Measurements from ENCODE around the gene GPHA2.

The GPHA2 gene

DNA sequence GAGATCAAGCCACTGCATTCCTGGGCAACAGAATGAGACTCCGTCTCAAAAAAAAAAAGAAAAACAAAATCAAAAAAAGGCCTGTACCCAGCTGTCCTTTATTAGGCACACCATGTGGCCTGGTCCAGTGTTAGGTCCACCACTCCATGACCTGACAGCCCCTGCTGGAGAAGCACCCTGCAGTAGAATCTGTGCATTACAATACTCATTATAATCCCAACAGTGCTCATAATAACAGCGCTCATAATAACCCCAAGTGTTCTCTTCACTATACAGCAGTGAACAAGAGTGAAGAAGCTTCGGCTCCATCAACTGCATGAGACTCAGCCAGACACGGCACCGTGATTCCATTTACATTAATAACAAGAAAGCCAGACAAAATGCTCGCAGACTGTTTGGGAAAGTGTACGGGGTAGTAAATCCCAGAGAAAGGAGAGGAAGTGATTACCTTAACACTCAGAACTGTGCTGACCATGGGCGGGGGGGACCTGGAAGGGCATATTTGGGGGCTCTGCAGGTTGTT, 48.4 kb downstream of the GPHA2 start:
- TF ChIP-seq, protein P1, sequence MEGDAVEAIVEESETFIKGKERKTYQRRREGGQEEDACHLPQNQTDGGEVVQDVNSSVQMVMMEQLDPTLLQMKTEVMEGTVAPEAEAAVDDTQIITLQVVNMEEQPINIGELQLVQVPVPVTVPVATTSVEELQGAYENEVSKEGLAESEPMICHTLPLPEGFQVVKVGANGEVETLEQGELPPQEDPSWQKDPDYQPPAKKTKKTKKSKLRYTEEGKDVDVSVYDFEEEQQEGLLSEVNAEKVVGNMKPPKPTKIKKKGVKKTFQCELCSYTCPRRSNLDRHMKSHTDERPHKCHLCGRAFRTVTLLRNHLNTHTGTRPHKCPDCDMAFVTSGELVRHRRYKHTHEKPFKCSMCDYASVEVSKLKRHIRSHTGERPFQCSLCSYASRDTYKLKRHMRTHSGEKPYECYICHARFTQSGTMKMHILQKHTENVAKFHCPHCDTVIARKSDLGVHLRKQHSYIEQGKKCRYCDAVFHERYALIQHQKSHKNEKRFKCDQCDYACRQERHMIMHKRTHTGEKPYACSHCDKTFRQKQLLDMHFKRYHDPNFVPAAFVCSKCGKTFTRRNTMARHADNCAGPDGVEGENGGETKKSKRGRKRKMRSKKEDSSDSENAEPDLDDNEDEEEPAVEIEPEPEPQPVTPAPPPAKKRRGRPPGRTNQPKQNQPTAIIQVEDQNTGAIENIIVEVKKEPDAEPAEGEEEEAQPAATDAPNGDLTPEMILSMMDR (IDR thresholded peaks at IDR 0.05) = no peak

DNA sequence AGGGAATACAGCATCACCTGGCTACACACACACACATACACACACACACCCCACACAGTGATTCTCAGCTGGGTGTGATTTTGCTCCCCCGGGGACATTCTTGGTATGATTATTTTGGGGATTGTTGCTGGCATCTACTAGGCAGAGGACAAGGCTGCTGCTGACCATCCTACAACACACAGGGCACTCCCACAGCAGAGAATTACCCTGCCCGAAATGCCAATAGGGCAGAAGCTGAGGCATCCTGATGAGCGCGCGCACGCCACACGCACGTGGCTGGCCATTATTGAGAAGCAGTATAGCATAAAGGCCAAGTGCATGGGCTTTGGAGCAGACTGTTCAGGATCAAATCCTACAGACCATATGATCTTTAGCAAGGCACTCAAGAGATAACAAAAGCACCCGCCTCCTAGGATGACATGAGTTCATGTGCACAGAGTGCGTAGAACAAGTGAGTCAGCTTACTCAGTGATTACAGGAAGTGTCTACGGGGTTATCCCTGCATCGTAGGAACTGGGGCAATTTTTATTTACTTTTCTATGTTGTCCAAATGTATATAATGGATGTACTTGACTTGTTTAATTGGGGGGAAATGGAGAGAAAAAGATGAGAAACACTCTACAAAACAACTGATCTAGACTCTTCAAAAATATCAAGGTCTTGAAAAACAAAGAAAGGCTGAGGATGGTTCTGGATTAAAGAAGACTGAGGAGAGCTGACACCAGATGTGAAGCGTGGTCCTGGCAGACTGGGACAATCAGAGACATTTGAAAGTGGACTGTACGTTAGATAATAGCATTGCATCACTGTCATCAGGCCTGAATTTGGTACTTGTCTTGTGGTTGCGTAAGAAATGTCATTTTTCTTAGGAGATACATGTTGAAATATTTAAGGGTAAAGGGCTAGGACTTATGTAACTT, 50.1 kb downstream of the GPHA2 start:
- TF ChIP-seq, protein P1 (IDR thresholded peaks at IDR 0.05) = no peak

Data from LNCAP (cell line).